ENCODE measurements around the gene UGT1A5. TPM values are rescaled to one million over a fixed set of nuclear protein-coding genes. Genes with fewer than 3 reads are reported as not detected.

Gene UGT1A5
- total RNA-seq, 4 donors from 2014 or later: not detected

DNA sequence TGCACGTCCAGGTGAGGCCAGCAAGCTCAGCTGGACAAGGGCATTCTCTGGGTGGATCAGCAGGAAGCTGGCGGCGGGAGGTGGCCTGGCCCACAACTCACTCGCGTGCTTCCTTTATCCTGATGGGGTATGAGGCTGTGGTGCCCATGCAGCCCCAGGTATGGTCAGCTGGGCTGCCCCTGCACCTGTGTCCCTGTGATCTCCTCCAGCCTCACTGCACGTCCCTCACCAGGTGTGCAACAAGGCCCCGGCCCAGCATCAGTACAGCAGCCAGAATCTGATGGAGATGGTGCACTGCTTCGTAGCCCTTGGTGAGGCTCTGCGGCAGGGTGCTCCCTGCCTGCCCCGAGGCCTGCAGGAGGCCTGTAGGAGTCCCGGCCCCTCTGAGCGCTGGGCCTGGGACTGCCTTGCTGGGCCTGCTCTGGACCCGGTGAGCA is 83.0 kb downstream of the UGT1A5 start:
- TF ChIP-seq, protein P1, sequence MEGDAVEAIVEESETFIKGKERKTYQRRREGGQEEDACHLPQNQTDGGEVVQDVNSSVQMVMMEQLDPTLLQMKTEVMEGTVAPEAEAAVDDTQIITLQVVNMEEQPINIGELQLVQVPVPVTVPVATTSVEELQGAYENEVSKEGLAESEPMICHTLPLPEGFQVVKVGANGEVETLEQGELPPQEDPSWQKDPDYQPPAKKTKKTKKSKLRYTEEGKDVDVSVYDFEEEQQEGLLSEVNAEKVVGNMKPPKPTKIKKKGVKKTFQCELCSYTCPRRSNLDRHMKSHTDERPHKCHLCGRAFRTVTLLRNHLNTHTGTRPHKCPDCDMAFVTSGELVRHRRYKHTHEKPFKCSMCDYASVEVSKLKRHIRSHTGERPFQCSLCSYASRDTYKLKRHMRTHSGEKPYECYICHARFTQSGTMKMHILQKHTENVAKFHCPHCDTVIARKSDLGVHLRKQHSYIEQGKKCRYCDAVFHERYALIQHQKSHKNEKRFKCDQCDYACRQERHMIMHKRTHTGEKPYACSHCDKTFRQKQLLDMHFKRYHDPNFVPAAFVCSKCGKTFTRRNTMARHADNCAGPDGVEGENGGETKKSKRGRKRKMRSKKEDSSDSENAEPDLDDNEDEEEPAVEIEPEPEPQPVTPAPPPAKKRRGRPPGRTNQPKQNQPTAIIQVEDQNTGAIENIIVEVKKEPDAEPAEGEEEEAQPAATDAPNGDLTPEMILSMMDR (IDR thresholded peaks at IDR 0.05): no peak
- TF ChIP-seq POLR2A (IDR thresholded peaks at IDR 0.05): no peak
- no peaks in the 10 kb centered on the region for H3K9me3 ChIP-seq
- no peaks in the 10 kb centered on the region for H3K27me3 ChIP-seq
- no peak for DNase-seq
- H3K4me1 ChIP-seq: no peaks in the 10 kb centered on the region
- H3K36me3 ChIP-seq: no peaks in the 10 kb centered on the region
- no peak overlapping the region for H3K4me3 ChIP-seq
- no peak overlapping the region for H3K27ac ChIP-seq
- intact Hi-C loops (cut with DNase I; ENCODE audit: low total_unique reads): no loop called here

- H3K27me3 ChIP-seq: no peaks in the 10 kb centered on the region
- H3K4me1 ChIP-seq: no peaks in the 10 kb centered on the region
- no peak overlapping the region for H3K4me3 ChIP-seq
- DNase-seq: no peak
- intact Hi-C loops (cut with DNase I; ENCODE audit: low total_unique reads): no loop called here
- H3K9me3 ChIP-seq: no peaks in the 10 kb centered on the region
- no peak overlapping the region for H3K27ac ChIP-seq
- TF ChIP-seq, protein P1 (IDR thresholded peaks at IDR 0.05): no peak
- TF ChIP-seq POLR2A (IDR thresholded peaks at IDR 0.05): no peak
- H3K36me3 ChIP-seq: no peaks in the 10 kb centered on the region
Observed at GRCh38 chr2:233796254-233796653, 83.5 kb downstream of the UGT1A5 start.

DNA sequence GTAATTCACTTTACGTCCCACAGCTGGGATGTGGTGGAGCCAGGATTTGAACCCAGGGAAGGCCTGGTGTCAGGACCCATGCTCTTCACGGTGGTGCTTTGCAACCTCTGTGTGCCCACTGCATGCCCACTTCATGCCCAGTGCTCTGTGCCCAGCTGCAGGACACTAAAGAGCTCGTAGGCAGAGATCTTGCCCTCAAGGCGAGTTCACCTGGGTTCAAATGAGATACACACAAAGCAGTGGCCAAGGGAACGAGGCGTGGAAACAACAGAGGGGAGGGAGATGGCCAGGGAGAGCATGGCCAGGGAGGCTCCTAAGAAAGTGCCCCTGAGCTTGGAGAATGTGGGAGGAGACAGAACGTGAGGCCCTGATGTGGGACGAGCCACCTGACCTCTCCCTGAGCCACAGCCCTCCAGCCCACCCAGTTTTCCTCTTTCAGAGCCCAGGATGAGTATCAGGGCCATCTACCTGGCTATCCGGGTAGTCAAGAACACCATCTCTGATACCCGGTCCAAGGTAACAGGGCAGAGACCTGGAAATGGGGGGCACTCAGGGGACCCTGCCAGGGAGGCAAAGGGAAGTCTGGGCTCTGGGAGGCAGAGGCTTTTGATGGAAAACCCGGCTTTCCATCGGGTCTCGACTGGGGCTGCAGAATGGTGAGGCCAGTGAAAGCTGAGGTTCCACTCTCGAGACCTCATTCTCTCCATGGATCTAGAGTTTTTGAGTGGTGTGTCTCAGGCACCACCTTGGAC is 85.8 kb downstream of the UGT1A5 start:
- no peaks in the 10 kb centered on the region for H3K27me3 ChIP-seq
- no peak for TF ChIP-seq POLR2A (IDR thresholded peaks at IDR 0.05)
- TF ChIP-seq, protein P1 (IDR thresholded peaks at IDR 0.05): no peak
- H3K4me3 ChIP-seq: no peak overlapping the region
- no peak overlapping the region for H3K27ac ChIP-seq
- no peak for DNase-seq
- H3K4me1 ChIP-seq: no peaks in the 10 kb centered on the region
- intact Hi-C loops (cut with DNase I; ENCODE audit: low total_unique reads): no loop called here
- H3K9me3 ChIP-seq: no peaks in the 10 kb centered on the region
- H3K36me3 ChIP-seq: no peaks in the 10 kb centered on the region

DNA sequence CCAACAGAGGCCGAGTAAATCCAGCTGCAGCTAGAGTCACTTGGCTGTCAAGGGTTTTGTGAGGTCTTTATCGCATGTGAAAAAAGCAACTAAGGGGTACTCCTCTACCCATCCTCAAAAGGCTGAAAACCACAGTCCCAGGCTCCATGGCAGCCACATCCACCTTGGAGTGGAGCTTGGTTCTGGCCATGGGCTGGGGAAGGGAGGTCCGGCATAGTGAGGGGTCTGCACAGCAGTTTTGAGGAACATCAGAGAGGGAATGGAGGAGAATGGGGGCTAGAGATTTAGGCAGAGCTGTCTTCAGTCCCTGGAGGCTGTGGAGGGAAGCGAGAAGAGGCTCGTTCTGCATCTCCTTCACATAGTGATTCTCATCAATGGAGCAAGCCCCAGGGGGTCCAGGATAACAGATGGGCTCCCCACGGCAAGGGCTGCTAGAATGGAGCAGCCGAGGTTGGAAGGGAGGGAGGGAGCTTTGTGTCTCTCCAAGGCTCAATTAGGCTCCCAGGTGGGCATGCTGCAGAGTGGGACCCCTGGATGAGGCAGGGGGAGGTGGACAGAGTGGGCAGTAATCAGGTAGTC is 86.5 kb downstream of the UGT1A5 start:
- intact Hi-C loops (cut with DNase I; ENCODE audit: low total_unique reads): no loop called here
- H3K27ac ChIP-seq: no peak overlapping the region
- DNase-seq: no peak

DNA sequence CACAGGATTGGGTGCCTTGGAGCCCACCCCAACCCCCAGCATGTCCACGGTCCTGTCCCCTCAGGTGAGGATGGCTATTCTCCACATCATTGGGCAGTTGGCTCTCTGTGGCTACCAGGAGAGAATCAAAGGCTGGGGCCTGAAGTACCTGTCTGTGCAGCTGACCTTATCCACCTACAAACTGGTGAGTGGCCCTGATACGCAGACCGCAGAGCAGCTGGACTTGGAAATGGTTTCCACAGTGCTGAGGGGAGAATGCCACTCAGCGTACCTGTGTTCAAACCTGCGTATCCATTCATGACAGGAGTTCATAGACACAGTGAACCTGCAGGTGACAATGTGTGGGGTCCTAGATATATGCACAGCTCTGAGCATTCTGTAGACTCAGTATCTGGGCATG is 87.0 kb downstream of the UGT1A5 start:
- intact Hi-C loops (cut with DNase I; ENCODE audit: low total_unique reads): no loop called here
- no peaks in the 10 kb centered on the region for H3K9me3 ChIP-seq
- no peak overlapping the region for H3K27ac ChIP-seq
- H3K4me1 ChIP-seq: no peaks in the 10 kb centered on the region
- H3K4me3 ChIP-seq: no peak overlapping the region
- H3K27me3 ChIP-seq: no peaks in the 10 kb centered on the region
- no peak for DNase-seq
- TF ChIP-seq, protein P1 (IDR thresholded peaks at IDR 0.05): no peak
- TF ChIP-seq POLR2A (IDR thresholded peaks at IDR 0.05): no peak
- H3K36me3 ChIP-seq: no peaks in the 10 kb centered on the region

More for the DNA sequence above, 86.5 kb downstream of the UGT1A5 start:
- Histone ChIP-seq H3K27me3 (no peaks in the 10 kb centered on the region), H3K4me3 (no peak overlapping the region), H3K9me3 (no peaks in the 10 kb centered on the region), H3K36me3 (no peaks in the 10 kb centered on the region), H3K4me1 (no peaks in the 10 kb centered on the region)
- TF ChIP-seq, protein P1 (IDR thresholded peaks at IDR 0.05): no peak
- TF ChIP-seq POLR2A (IDR thresholded peaks at IDR 0.05): no peak

All from uterus (tissue), 4 donors.